RWPE1 (cell line): ENCODE measurements around the gene SERTAD2.
A peak's percentile ranks its signal among the peaks of the same experiment; 100 is the strongest.

Experiments used
- CTCF ChIA-PET: fragments of 350-600 bp; sonication (Branson Sonifier 250); formaldehyde crosslinking; extraction: SDS; loops from one replicate; lab custom pipeline; 2021; lab: Yijun Ruan, JAX
- POLR2A ChIA-PET: fragments of 400-600 bp; formaldehyde crosslinking; extraction: SDS; loops from one replicate; lab custom pipeline; 2020; ENCODE audit warnings: antibody characterized with exemption; ENCODE audit not compliant: low non-redundant PET; lab: Yijun Ruan, JAX
- DNase-seq: peaks from one replicate; pipeline ENCODE4 v3.0.0; 2012; ENCODE audit warnings: low spot score
- H3K27ac ChIP-seq: fragments of 450-650 bp; 2 replicates; pipeline ENCODE4 v1.5.1; 2017
- CTCF ChIP-seq: fragments of 450-650 bp; conservative IDR thresholded peaks from 2 replicates; pipeline ENCODE4 v1.5.1; 2017; ENCODE audit warnings: low read depth, mild to moderate bottlenecking

The SERTAD2 gene

GRCh38 chr2:64587561-64587960 is 66.2 kb downstream of the SERTAD2 start:
- CTCF ChIA-PET: interaction anchor here (0.6 to 1.6 kb wide), 11 partner anchors 49 to 519 kb away, joined by 3 to 7 read pairs (median 4); partner anchors contain the start of gene SERTAD2
- TF ChIP-seq CTCF: no peak
- DNase-seq: no peak
- POLR2A ChIA-PET: no interaction called here
- no peak overlapping the region for H3K27ac ChIP-seq

- ChIA-PET CTCF (interaction anchor here (0.6 to 1.6 kb wide), 14 partner anchors 50 to 538 kb away, joined by 3 to 7 read pairs (median 4); partner anchors contain the start of gene SERTAD2), POLR2A (no interaction called here)
- peak; percentile 67 for TF ChIP-seq CTCF
- DNase-seq: peak; percentile 61
- H3K27ac ChIP-seq: no peak overlapping the region
Observed at GRCh38 chr2:64586883-64587481, 66.7 kb downstream of the SERTAD2 start.

- POLR2A ChIA-PET: no interaction called here
- TF ChIP-seq CTCF: no peak
- H3K27ac ChIP-seq: no peak overlapping the region
- CTCF ChIA-PET: interaction anchor here (0.7 to 1.6 kb wide), 5 partner anchors 59 to 537 kb away, joined by 3 to 7 read pairs (median 4); no protein-coding TSS in a partner anchor
- DNase-seq: no peak
Observed at GRCh38 chr2:64586054-64586453, 67.7 kb downstream of the SERTAD2 start.

GRCh38 chr2:64582774-64583340 is 70.9 kb downstream of the SERTAD2 start:
- no peak for DNase-seq
- ChIA-PET CTCF (interaction anchor here (0.6 to 0.7 kb wide), 3 partner anchors 209 to 1702 kb away, joined by 4 to 6 read pairs (median 4); no protein-coding TSS in a partner anchor), POLR2A (no interaction called here)
- TF ChIP-seq CTCF: no peak
- H3K27ac ChIP-seq: no peak overlapping the region

- ChIA-PET POLR2A (no interaction called here), CTCF (interaction anchor here (0.6 to 0.8 kb wide), 2 partner anchors 65 to 459 kb away, joined by 3 to 4 read pairs; no protein-coding TSS in a partner anchor)
- no peak for DNase-seq
- no peak for TF ChIP-seq CTCF
- no peak overlapping the region for H3K27ac ChIP-seq
Observed at GRCh38 chr2:64581777-64582539, 71.8 kb downstream of the SERTAD2 start.
